HepG2 (cell line): ENCODE data around the gene GRK4. TPM values are rescaled to one million over a fixed set of nuclear protein-coding genes. Genes with fewer than 3 reads are reported as not detected.

Source experiments
- ATF2 ChIP-seq: sonication (generic); formaldehyde crosslinking; IDR thresholded peaks from 2 replicates; pipeline ENCODE4 v1.4.0; 2020; ENCODE audit warnings: missing genetic modification reagents
- CEBPB ChIP-seq: IDR thresholded peaks from 2 replicates; pipeline ENCODE4 v1.6.1; 2011; ENCODE audit warnings: low read depth, low read length, improper control_type of control experiment, borderline replicate concordance
- CEBPZ ChIP-seq: IDR thresholded peaks from 2 replicates; pipeline ENCODE4 v1.6.1; 2012; ENCODE audit warnings: low read length, improper control_type of control experiment
- CHD2 ChIP-seq: IDR thresholded peaks from 2 replicates; pipeline ENCODE4 v1.6.1; 2011; ENCODE audit warnings: low read depth, low read length, improper control_type of control experiment
- FOXC1 ChIP-seq: sonication (generic); formaldehyde crosslinking; IDR thresholded peaks from 2 replicates; pipeline ENCODE4 v1.8.0; 2022; ENCODE audit warnings: mild to moderate bottlenecking, missing genetic modification reagents, borderline replicate concordance
- HDAC2 ChIP-seq: sonication (generic); formaldehyde crosslinking; IDR thresholded peaks from 2 replicates; pipeline ENCODE4 v1.4.0; 2020; ENCODE audit warnings: missing genetic modification reagents
- MED8 ChIP-seq: sonication (generic); formaldehyde crosslinking; IDR thresholded peaks from 2 replicates; pipeline ENCODE4 v1.8.1; 2023; ENCODE audit warnings: mild to moderate bottlenecking, missing genetic modification reagents; ENCODE audit not compliant: insufficient replicate concordance
- MIER3 ChIP-seq: IDR thresholded peaks from 2 replicates; pipeline ENCODE4 v1.6.1; 2016; ENCODE audit warnings: missing compliant biosample characterization, borderline replicate concordance
- NR3C1 ChIP-seq: sonication (generic); formaldehyde crosslinking; IDR thresholded peaks from 2 replicates; pipeline ENCODE4 v1.4.0; 2020; ENCODE audit warnings: missing genetic modification reagents
- RFX3 ChIP-seq: IDR thresholded peaks from 2 replicates; pipeline ENCODE4 v1.6.1; 2016; ENCODE audit warnings: missing biosample characterization, missing genetic modification reagents
- SETDB1 ChIP-seq: sonication (generic); formaldehyde crosslinking; IDR thresholded peaks from 2 replicates; pipeline ENCODE4 v1.5.1; 2020; ENCODE audit warnings: missing genetic modification reagents, mild to moderate bottlenecking, borderline replicate concordance
- SNAPC4 ChIP-seq: sonication (generic); formaldehyde crosslinking; IDR thresholded peaks from 2 replicates; pipeline ENCODE4 v1.4.0; 2020; ENCODE audit warnings: mild to moderate bottlenecking, missing genetic modification reagents
- SUZ12 ChIP-seq: fragments of 150-350 bp; IDR thresholded peaks from 2 replicates; pipeline ENCODE4 v1.6.1; 2014; ENCODE audit warnings: low read depth, low read length
- ZKSCAN1 ChIP-seq: fragments of 150-350 bp; IDR thresholded peaks from 2 replicates; pipeline ENCODE4 v1.6.1; 2014; ENCODE audit warnings: low read length
- ZNF121 ChIP-seq: sonication (generic); formaldehyde crosslinking; IDR thresholded peaks from 2 replicates; pipeline ENCODE4 v1.5.0; 2020; ENCODE audit warnings: mild to moderate bottlenecking, missing genetic modification reagents
- ZNF207 ChIP-seq: fragments of 450-650 bp; IDR thresholded peaks from 2 replicates; pipeline ENCODE4 v1.6.1; 2016; ENCODE audit warnings: antibody characterized with exemption, borderline replicate concordance
- ZNF460 ChIP-seq: sonication (generic); formaldehyde crosslinking; IDR thresholded peaks from 2 replicates; pipeline ENCODE4 v1.5.1; 2020; ENCODE audit warnings: missing genetic modification reagents, mild to moderate bottlenecking, borderline replicate concordance
- ZNF724P ChIP-seq: sonication (generic); formaldehyde crosslinking; IDR thresholded peaks from 2 replicates; pipeline ENCODE4 v1.8.0; 2022; ENCODE audit warnings: missing genetic modification reagents, borderline replicate concordance
- polyA plus RNA-seq, 8 experiments: library from polyadenylated mRNA; depleted of rRNA in 3 of 8; stranded (reverse) in 7 of 8; unstranded in 1 of 8; fragments of >200 nt; fragmentation: Illumina TruSeq in 4 of 8; extraction: Trizol in 4 of 8; gene quantifications; 2 replicates each; pipeline versions ENCODE4 v1.2.1 to v1.2.3, GENCODE V29; 2011 to 2016; ENCODE audit warnings: low read depth in 4 of 8, missing spikeins in 1 of 8, mixed read lengths in 1 of 8; ENCODE audit not compliant: insufficient read depth in 1 of 8
- total RNA-seq, 5 experiments: library from RNA; depleted of rRNA; stranded (reverse); fragments of >200 nt; fragmentation: Illumina TruSeq; extraction: Trizol; gene quantifications; 2 replicates each; pipeline ENCODE4 v1.2.3, GENCODE V29; 2016; ENCODE audit warnings: low read depth in 1 of 5
- TF ChIP-seq, protein P1 (sequence below): conservative IDR thresholded peaks from 2 replicates; pipeline ENCODE4 v1.6.1; 2018; ENCODE audit warnings: missing genetic modification reagents

The GRK4 gene
- total and polyA plus RNA-seq, 2 of the 13 experiments (the other 11 are each of a cell fraction or from before 2014, with no cell fraction given), result 1.8 to 2.0 TPM

DNA sequence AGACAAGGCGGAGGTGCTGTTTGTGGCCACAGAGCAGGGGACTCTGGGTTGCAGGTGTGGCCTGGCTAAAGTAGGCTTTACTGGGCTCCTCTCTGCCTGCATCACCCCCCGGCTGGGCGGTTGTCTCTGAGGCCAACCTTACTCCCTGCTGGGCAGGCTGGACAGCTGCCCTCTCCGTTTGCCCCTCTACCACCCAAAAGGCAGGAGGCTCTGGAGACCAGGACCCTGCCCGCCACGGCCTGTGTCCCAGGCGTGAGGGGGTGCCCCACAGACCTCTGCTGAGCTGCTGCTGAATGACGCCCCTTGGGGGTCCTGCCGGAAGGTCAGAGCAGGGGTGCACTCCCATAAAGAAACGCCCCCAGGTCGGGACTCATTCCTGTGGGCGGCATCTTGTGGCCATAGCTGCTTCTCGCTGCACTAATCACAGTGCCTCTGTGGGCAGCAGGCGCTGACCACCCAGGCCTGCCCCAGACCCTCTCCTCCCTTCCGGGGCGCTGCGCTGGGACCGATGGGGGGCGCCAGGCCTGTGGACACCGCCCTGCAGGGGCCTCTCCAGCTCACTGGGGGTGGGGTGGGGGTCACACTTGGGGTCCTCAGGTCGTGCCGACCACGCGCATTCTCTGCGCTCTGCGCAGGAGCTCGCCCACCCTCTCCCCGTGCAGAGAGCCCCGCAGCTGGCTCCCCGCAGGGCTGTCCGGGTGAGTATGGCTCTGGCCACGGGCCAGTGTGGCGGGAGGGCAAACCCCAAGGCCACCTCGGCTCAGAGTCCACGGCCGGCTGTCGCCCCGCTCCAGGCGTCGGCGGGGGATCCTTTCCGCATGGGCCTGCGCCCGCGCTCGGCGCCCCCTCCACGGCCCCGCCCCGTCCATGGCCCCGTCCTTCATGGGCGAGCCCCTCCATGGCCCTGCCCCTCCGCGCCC lies 110.0 kb downstream of the GRK4 start (continued):
- TF ChIP-seq SNAPC4, result no peak
- TF ChIP-seq SUZ12, result no peak
- no peak for TF ChIP-seq ZNF460
- TF ChIP-seq ATF2, result peak; percentile 50; the same call in 1 of the 2 replicates
- TF ChIP-seq ZNF207, result no peak
- no peak for TF ChIP-seq CEBPZ
- TF ChIP-seq MED8 (CRISPR knock-in tag), result peak; percentile 23
- TF ChIP-seq FOXC1, result no peak
- no peak for TF ChIP-seq SETDB1
- no peak for TF ChIP-seq MIER3 (CRISPR knock-in tag)
- no peak for TF ChIP-seq HDAC2 (CRISPR knock-in tag)
- no peak for TF ChIP-seq CHD2
- TF ChIP-seq ZKSCAN1, result no peak
- TF ChIP-seq NR3C1, result no peak
- no peak for TF ChIP-seq ZNF724P (CRISPR knock-in tag)
- TF ChIP-seq, protein P1, sequence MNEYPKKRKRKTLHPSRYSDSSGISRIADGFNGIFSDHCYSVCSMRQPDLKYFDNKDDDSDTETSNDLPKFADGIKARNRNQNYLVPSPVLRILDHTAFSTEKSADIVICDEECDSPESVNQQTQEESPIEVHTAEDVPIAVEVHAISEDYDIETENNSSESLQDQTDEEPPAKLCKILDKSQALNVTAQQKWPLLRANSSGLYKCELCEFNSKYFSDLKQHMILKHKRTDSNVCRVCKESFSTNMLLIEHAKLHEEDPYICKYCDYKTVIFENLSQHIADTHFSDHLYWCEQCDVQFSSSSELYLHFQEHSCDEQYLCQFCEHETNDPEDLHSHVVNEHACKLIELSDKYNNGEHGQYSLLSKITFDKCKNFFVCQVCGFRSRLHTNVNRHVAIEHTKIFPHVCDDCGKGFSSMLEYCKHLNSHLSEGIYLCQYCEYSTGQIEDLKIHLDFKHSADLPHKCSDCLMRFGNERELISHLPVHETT, result no peak; the same call in 1 of the 2 replicates
- TF ChIP-seq CEBPB, result no peak
- TF ChIP-seq ZNF121 (CRISPR knock-in tag), result no peak
- TF ChIP-seq RFX3 (CRISPR knock-in tag), result no peak
